CD4-positive, alpha-beta T cell treated with Interferon alpha-2 for 1 hour (primary cell): ENCODE measurements around the gene SIK2.
"Not testable (repeated sequence)": the region's sequence is repeated elsewhere in the genome, so short reads cannot be mapped to it uniquely, and the experiment has no call there.

ENCODE experiments used
- DNase-seq, 2 donors: peaks; one replicate each; pipeline ENCODE4 v3.0.0-alpha.2; 2020 to 2022

SIK2 gene

GRCh38 chr11:111765320-111765983 is 163.2 kb downstream of the SIK2 start:
- DNase-seq = no peak

GRCh38 chr11:111765984-111766833 is 164.0 kb downstream of the SIK2 start, which contains the start of gene PPP2R1B:
Gene PPP2R1B, minus strand, starts transcription at chr11:111766389. Its CDS starts 28 bp downstream, at chr11:111766361.
- DNase-seq = peak; percentile 63 to 75

GRCh38 chr11:111766834-111767142 is 164.5 kb downstream of the SIK2 start:
- DNase-seq = no peak

- no peak for DNase-seq
Measured at GRCh38 chr11:111770581-111771134, 168.4 kb downstream of the SIK2 start.

GRCh38 chr11:111771205-111771604 is 169.0 kb downstream of the SIK2 start:
- DNase-seq = not testable (repeated sequence)

GRCh38 chr11:111772535-111772934 is 170.3 kb downstream of the SIK2 start:
- no peak for DNase-seq

GRCh38 chr11:111774955-111775710 is 172.9 kb downstream of the SIK2 start:
- no peak for DNase-seq

GRCh38 chr11:111776398-111777093 is 174.3 kb downstream of the SIK2 start:
- no peak for DNase-seq

GRCh38 chr11:111777094-111778046 is 175.1 kb downstream of the SIK2 start:
- DNase-seq = peak; percentile 38 to 72

GRCh38 chr11:111778047-111778558 is 175.9 kb downstream of the SIK2 start:
- DNase-seq = no peak

GRCh38 chr11:111779118-111779517 is 176.9 kb downstream of the SIK2 start:
- DNase-seq = no peak
